ENCODE measurements around the gene CNGB1. TPM values are rescaled to one million over a fixed set of nuclear protein-coding genes. Genes with fewer than 3 reads are reported as not detected.

Gene CNGB1
- polyA plus RNA-seq, 2 of the 4 experiments (the other 2 are of a cell fraction): 0.23 to 0.39 TPM

DNA sequence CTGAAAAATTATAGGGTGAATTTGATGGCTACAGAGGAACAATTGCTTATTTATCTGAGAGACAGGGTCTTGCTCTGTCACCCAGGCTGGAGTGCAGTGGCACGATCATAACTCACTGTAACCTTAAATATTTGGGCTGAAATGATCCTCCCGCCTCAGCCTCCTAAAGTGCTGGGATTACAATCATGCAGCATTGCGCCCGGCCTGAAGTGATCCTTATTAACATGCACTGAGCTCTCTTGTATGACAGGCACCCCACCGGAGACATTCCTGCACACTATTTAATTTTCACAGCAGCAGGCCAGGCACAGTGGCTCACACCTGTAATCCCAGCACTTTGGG is 77.7 kb downstream of the CNGB1 start:
- Histone ChIP-seq H3K4me3 (no peak overlapping the region), H3K4me1 (peaks cover 65% of the 10 kb centered on the region), H3K9me3 (no peaks in the 10 kb centered on the region), H3K4me2 (peak overlapping the region; percentile 72), H3K27ac (peak overlapping the region; percentile 94 to 95)
- TF ChIP-seq HOXB5 (CRISPR knock-in tag; IDR thresholded peaks at IDR 0.05): no peak
- TF ChIP-seq RNF2 (IDR thresholded peaks at IDR 0.05; ENCODE audit: borderline replicate concordance, low read depth): no peak
- no peak for TF ChIP-seq CEBPB (IDR thresholded peaks at IDR 0.05)
- TF ChIP-seq RAD21 (conservative IDR thresholded peaks at IDR 0.05 in 1 of 2, IDR thresholded peaks at IDR 0.05 in 1 of 2): no peak
- no peak for TF ChIP-seq ZFP36 (IDR thresholded peaks at IDR 0.05; ENCODE audit: borderline replicate concordance, partially characterized antibody)
- TF ChIP-seq SREBF2 (IDR thresholded peaks at IDR 0.05): no peak
- TF ChIP-seq PHF8 (IDR thresholded peaks at IDR 0.05; ENCODE audit: borderline replicate concordance, low read depth): no peak
- TF ChIP-seq POLR2A (IDR thresholded peaks at IDR 0.05; ENCODE audit: low read length): no peak
- no peak for TF ChIP-seq TFCP2L1 (CRISPR knock-in tag; IDR thresholded peaks at IDR 0.05)
- TF ChIP-seq KDM1A (IDR thresholded peaks at IDR 0.05; ENCODE audit: low read depth): no peak
- TF ChIP-seq, protein P1, sequence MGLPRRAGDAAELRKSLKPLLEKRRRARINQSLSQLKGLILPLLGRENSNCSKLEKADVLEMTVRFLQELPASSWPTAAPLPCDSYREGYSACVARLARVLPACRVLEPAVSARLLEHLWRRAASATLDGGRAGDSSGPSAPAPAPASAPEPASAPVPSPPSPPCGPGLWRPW (IDR thresholded peaks at IDR 0.05): no peak
- no peak for TF ChIP-seq HOXA7 (CRISPR knock-in tag; IDR thresholded peaks at IDR 0.05)
- TF ChIP-seq HOXB13 (CRISPR knock-in tag; IDR thresholded peaks at IDR 0.05; ENCODE audit: low read depth): no peak
- no peak for TF ChIP-seq HMGXB4 (CRISPR knock-in tag; IDR thresholded peaks at IDR 0.05; ENCODE audit: borderline replicate concordance)
- TF ChIP-seq HDAC2 (IDR thresholded peaks at IDR 0.05): no peak
- ATAC-seq (peak; percentile 10 to 32; a peak in 3 of 6 replicates), DNase-seq (ENCODE audit: low read depth in 1 of 2, low spot score in 1 of 2) (no peak), FAIRE-seq (no peak)
- ChIA-PET CTCF (interaction anchor here (0.9 to 2.0 kb wide), 9 partner anchors 15 to 108 kb away, joined by 3 to 9 read pairs (median 3); partner anchors contain the start of gene USB1), POLR2A (interaction anchor here (1.0 kb wide), 1 partner anchor 85 kb away, joined by 3 read pairs; no protein-coding TSS in a partner anchor)
- WGBS (ENCODE audit: missing lambda C conversion rate): 43% methylated on average over 5 of the region's 5 CpGs

DNA sequence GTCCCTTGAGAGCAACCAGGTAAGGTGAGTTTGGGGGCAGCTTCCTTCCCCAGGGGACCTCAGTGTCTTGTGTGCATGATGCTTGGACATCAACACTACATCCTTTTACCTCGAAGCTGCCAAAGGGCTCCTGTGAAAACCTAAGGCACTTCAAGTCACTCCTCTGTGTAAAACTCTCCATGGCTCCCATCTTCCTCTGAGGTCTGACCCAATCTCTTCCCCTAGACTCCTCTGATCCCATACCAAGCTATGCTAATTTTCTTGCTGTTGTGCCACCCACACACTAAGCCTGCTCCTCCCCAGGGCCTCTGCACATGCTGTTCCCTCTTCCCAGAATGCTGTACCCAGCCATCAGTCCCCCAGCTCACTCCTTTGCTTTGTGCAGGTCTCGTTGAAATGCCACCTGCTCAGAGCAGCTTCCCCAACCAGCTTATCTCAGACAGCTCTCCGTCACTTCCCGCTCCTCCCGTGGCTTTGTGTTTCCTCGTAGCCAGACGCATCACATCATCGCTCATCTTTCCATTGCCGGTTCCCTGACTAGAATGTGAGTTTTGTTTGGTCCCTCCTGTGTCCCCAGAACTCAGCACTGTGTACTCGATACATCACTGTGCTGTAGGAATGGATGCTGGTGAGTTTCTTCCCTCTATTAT is 78.4 kb downstream of the CNGB1 start:
- POLR2A ChIA-PET: interaction anchor here (0.5 to 1.0 kb wide), 2 partner anchors 78 to 84 kb away, joined by 3 to 4 read pairs; no protein-coding TSS in a partner anchor
- 69% methylated on average over 10 of the region's 10 CpGs for WGBS (ENCODE audit: missing lambda C conversion rate)
- Histone ChIP-seq H3K4me2 (peak overlapping the region; percentile 72), H3K4me1 (peaks cover 65% of the 10 kb centered on the region), H3K27ac (peak overlapping the region; percentile 94 to 95), H3K4me3 (no peak overlapping the region), H3K9me3 (no peaks in the 10 kb centered on the region)
- peak; percentile 38 for TF ChIP-seq ZFP36 (IDR thresholded peaks at IDR 0.05; ENCODE audit: borderline replicate concordance, partially characterized antibody)
- TF ChIP-seq RFX5 (IDR thresholded peaks at IDR 0.05): no peak
- peak; percentile 39; the same call in 1 of the 2 replicates for TF ChIP-seq MAX (IDR thresholded peaks at IDR 0.05)
- ATAC-seq (peak; percentile 6 to 21; a peak in 2 of 6 replicates), DNase-seq (ENCODE audit: low read depth in 1 of 2, low spot score in 1 of 2) (peak in 1 of 2 experiments; percentile 36), FAIRE-seq (no peak)
- CTCF ChIA-PET: interaction anchor here (0.8 to 2.0 kb wide), 13 partner anchors 10 to 135 kb away, joined by 3 to 9 read pairs (median 3); partner anchors contain the start of gene USB1

- FAIRE-seq: no peak
- TF ChIP-seq, protein P2, sequence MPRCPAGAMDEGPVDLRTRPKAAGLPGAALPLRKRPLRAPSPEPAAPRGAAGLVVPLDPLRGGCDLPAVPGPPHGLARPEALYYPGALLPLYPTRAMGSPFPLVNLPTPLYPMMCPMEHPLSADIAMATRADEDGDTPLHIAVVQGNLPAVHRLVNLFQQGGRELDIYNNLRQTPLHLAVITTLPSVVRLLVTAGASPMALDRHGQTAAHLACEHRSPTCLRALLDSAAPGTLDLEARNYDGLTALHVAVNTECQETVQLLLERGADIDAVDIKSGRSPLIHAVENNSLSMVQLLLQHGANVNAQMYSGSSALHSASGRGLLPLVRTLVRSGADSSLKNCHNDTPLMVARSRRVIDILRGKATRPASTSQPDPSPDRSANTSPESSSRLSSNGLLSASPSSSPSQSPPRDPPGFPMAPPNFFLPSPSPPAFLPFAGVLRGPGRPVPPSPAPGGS (IDR thresholded peaks at IDR 0.05): no peak
- 0 out of 2 replicates have a peak, but pooled peaks have one; percentile 2 for TF ChIP-seq NFE2L2 (conservative IDR thresholded peaks at IDR 0.05; ENCODE audit: low read length)
- no peak for DNase-seq (ENCODE audit: low read depth in 1 of 2, low spot score in 1 of 2)
- Histone ChIP-seq H3K4me3 (no peak overlapping the region), H3K4me2 (no peak overlapping the region), H3K27ac (peak overlapping the region; percentile 94 to 95), H3K4me1 (peaks cover 65% of the 10 kb centered on the region), H3K9me3 (no peaks in the 10 kb centered on the region)
- no peak for ATAC-seq
- POLR2A ChIA-PET: interaction anchor here (0.5 to 1.0 kb wide), 2 partner anchors 77 to 84 kb away, joined by 3 to 4 read pairs; no protein-coding TSS in a partner anchor
- CTCF ChIA-PET: interaction anchor here (0.8 to 2.0 kb wide), 14 partner anchors 8 to 135 kb away, joined by 3 to 9 read pairs (median 5); partner anchors contain the start of gene USB1
- WGBS (ENCODE audit: missing lambda C conversion rate): 91% methylated on average over 8 of the region's 8 CpGs
Observed at GRCh38 chr16:57892041-57892440, 78.9 kb downstream of the CNGB1 start.
